ENCODE results near the gene ACSL1.

GRCh38 chr4:184811526-184812198 lies 14.1 kb downstream of the ACSL1 start:
- TF ChIP-seq CTCF (conservative IDR thresholded peaks at IDR 0.05; ENCODE audit: low read depth, low read length) (no peak), EZH2phosphoT487 (IDR thresholded peaks at IDR 0.05; ENCODE audit: borderline replicate concordance, low read length) (no peak), EZH2 (IDR thresholded peaks at IDR 0.05; ENCODE audit: low read length, unreplicated experiment) (no peak)
